ENCODE data around the gene OR5F1.

OR5F1 gene

DNA sequence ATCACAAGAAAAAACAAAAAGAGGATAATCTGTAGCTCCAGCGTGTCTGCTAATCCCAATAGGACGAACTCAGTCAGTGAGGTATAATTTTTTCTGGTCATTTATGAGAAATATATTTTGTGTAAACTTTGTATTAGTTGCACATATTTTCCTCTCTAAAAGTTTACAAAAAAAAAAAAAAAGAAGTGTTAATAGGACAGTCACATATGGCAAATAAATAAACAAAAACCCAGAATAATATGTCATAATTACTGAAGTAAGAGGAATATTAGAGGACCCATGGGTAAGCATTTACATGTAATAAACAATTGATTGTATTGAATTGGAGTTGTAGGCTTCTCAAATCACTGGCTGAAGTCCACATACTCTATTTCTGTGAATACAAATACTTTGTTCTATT, at the start of gene OR5F1:
OR5F1 (minus strand) TSS at position 101 of the 400 bp plus-strand sequence; CDS start at position 101, 0 bp downstream.
- DNase-seq (ENCODE audit: low spot score) = no peak

DNA sequence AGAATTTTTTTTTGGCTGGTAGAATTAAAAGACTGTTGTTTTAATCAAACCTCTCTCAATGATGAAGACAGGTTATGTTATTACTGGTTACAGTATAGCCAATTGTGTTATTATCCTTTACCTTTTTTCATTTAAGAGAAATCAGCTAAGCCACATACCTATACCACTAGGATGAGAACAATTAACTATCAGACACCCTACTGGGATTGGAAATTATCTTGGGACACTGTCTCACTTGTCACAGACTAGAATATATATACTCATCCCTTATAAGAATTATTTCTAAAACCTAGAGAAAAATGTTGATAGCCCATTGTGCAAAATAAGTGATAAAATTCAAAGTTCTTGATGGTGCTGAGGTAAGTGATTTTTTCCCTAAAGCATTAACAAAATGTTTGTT, 32.9 kb upstream of the OR5F1 start, which contains the start of gene OR5AS1:
OR5AS1 (plus strand) TSS at position 301 of the 400 bp plus-strand sequence. CDS start 2,765 bp downstream, outside the sequence.
- no peak for DNase-seq (ENCODE audit: low spot score)

DNA sequence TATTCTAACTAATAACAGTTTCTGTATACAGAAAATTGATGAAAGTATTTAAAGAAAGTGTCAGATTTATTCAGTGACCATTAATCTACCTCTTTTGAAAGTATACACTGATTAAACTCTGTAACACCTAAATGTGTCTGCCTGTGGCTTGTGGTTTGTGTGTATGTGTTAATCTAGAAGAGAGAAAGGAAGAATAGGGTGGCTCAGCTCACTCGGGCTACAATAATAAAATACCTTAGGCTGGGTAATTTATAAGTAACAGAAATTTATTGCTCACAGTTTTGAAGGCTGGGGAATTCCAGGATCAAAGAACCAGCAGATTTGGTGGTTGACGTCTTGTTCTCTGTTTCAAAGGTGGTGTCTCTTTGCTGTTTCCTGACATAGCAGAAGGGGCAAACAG, 19.4 kb upstream of the OR5F1 start:
- DNase-seq (ENCODE audit: low spot score) = no peak

DNA sequence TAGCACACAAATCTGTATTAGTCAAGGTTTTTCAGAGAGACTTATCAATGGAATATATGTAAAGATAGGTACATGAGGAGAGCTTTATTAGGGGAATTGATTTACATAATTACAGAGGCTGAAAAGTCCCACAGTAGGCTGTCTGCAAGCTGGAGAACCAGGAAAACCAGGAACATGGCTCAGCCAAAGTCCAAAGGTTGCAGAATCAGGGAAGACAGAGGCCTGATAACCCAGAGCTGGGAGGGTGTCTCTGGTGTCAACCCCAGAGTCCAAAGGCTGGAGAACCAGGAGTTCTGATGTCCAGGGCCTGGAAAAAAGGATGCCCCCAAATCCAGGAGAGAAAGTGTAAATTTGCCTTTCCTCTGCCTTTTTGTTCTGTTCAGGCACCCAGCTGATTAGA, 16.3 kb upstream of the OR5F1 start:
- no peak for DNase-seq (ENCODE audit: low spot score)

DNA sequence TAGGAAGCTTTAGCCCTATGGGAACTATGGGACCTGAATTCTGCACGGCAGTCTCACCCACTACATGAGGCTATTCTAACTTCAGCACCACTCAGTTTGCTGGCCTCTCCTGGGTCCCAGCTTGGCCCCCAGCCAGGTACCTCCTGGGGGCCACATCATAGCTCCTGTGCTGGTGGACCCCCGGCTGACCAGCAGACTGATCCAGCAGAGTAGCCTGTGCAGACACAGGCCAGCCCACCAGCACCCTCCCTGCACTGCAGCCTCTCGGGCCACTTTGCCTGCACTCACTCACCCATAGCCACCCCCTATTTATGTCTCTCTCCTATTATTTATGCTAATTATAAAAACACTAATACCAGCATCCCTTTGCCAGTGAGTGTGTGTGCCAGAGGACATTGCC, 23.5 kb downstream of the OR5F1 start:
- DNase-seq (ENCODE audit: low spot score) = no peak

DNA sequence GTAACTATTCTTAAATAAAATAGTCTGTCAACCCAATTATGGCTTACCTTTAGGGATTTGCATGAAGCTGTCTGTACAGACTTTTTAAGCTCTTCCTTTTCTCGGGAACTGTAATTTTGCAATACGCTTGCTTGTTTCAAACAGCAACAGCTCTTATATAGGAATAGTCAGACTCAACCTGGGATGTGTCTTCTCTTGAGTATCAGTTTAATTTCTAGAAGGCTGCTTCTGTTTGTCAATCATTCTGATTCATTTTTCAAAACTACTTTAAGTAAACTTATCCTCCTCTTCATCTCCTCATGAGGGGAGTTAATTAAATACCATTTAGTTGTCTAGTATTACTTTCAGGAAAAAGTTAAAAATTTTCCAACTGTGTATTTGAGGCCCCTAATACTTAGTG, 24.6 kb downstream of the OR5F1 start, which contains the start of gene OR10AG1:
OR10AG1 (minus strand) TSS at position 101 of the 400 bp plus-strand sequence; CDS start at position 63, 38 bp downstream.
- no peak for DNase-seq (ENCODE audit: low spot score)

DNA sequence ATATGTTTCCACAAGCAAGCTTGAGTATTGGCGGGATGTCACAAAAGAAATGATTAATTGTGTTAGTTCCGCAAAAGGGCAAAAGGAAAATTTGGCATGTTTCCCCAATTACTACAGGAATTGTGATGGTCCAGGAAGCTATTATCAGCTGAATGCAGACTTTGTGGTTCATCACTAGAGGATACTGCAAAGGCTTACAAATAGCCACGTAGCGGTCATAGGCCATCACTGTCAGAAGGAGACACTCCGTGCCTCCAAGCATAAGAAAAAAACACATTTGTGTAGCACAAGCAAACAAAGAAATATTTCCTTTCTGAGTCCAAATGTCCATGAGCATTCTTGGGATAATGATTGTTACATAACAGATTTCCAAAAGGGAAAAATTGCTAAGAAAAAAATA, 26.5 kb downstream of the OR5F1 start:
- DNase-seq (ENCODE audit: low spot score) = no peak

DNA sequence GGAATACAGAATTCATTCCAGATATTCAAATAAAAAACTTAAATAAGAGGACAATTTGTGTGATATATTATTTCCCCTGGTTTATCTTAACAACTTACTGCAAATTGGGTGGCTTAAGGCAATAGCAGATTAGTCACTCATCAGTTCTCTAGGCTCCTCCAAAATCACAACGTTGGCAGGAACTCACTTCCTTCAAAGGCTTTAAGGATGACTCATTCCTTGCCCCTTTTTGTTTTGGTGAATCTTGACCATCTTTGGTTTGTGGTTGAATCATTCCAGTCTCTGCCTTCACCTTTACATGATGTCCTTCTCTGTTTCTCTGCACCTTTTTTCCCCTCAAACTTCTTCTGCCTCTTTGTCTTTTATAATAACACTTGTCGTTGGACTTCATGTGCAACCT, 28.0 kb downstream of the OR5F1 start:
- no peak for DNase-seq (ENCODE audit: low spot score)

DNA sequence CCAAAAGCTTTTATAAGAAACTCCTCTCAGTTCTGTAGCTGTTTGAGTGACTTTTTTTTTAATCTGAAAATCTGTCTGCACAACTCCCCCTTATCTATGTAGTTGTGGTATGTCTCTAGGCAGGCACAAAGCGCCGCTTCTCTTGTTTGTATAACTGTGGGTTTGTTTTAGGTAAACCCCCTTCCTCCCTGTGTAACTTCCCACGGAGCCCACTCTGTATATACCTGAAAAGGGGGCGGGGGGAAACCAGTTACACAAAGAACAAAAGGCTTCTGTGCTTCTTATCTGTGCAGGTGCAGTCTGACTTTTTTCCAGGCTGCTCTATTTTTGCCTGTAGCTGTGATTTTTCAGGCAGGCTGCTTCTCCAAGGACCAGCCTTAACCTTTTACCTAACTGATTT, 37.9 kb downstream of the OR5F1 start:
- DNase-seq (ENCODE audit: low spot score) = no peak

DNA sequence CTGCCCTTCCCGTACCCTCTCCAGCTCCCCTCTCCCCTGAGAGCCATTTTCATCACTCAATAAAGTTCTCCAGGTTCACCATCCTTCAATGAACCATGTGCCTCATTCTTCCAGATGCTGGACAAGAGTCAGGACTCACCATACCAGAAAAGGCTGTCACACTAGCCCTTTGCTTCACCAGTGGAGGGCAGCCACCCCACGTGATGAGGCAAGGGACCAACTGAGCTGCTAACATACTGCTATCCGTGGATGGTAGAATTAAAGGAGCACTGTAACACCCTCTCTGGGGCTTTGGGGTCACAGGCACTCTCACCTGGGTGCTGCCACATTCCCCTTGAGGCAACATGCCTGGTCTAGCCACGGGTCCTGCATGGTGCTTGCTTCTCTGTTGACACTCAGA, 45.1 kb downstream of the OR5F1 start:
- no peak for DNase-seq (ENCODE audit: low spot score)
